ENCODE data around the gene B3GNT3. TPM values are rescaled to one million over a fixed set of nuclear protein-coding genes. Genes with fewer than 3 reads are reported as not detected.

Gene B3GNT3
- total RNA-seq, 1 donor from 2014 or later = not detected

GRCh38 chr19:17751103-17751911, 43.6 kb upstream of the B3GNT3 start, which contains the start of gene FCHO1:
Gene FCHO1, plus strand, starts transcription at chr19:17751477. Its CDS starts 3,688 bp downstream, at chr19:17755165.
- Mint-ChIP-seq H3K9me3 (no peaks in the 10 kb centered on the region), H3K4me1 (peaks cover 38% of the 10 kb centered on the region), H3K27ac (ENCODE audit: unreplicated experiment) (no peak within 1 kb of the TSS), H3K4me3 (peak within 1 kb of the TSS; percentile 8), H3K27me3 (ENCODE audit: low read depth) (no peaks in the 10 kb centered on the region), H3K36me3 (ENCODE audit: low read depth) (no peaks in the 10 kb centered on the region)
- no peak for DNase-seq (ENCODE audit: low read depth, low spot score)
- TF ChIP-seq CTCF (conservative IDR thresholded peaks at IDR 0.05) = no peak

- no peak overlapping the region for H3K27ac Mint-ChIP-seq (ENCODE audit: unreplicated experiment)
- peaks cover 38% of the 10 kb centered on the region for H3K4me1 Mint-ChIP-seq
- no peaks in the 10 kb centered on the region for H3K36me3 Mint-ChIP-seq (ENCODE audit: low read depth)
- H3K4me3 Mint-ChIP-seq = peak overlapping the region; percentile 8
- H3K27me3 Mint-ChIP-seq (ENCODE audit: low read depth) = no peaks in the 10 kb centered on the region
- TF ChIP-seq CTCF (conservative IDR thresholded peaks at IDR 0.05) = no peak
- DNase-seq (ENCODE audit: low read depth, low spot score) = no peak
- no peaks in the 10 kb centered on the region for H3K9me3 Mint-ChIP-seq
Observed at GRCh38 chr19:17751912-17752273, 43.0 kb upstream of the B3GNT3 start.

- H3K27ac Mint-ChIP-seq (ENCODE audit: unreplicated experiment) = no peak overlapping the region
- no peaks in the 10 kb centered on the region for H3K36me3 Mint-ChIP-seq (ENCODE audit: low read depth)
- TF ChIP-seq CTCF (conservative IDR thresholded peaks at IDR 0.05) = no peak
- DNase-seq (ENCODE audit: low read depth, low spot score) = no peak
- H3K9me3 Mint-ChIP-seq = no peaks in the 10 kb centered on the region
- peaks cover 34% of the 10 kb centered on the region for H3K4me1 Mint-ChIP-seq
- H3K4me3 Mint-ChIP-seq = no peak overlapping the region
- no peaks in the 10 kb centered on the region for H3K27me3 Mint-ChIP-seq (ENCODE audit: low read depth)
Observed at GRCh38 chr19:17752865-17753639, 41.9 kb upstream of the B3GNT3 start.

- H3K27ac Mint-ChIP-seq (ENCODE audit: unreplicated experiment) = no peak overlapping the region
- DNase-seq (ENCODE audit: low read depth, low spot score) = peak; percentile 50
- TF ChIP-seq CTCF (conservative IDR thresholded peaks at IDR 0.05) = no peak
- peaks cover 34% of the 10 kb centered on the region for H3K4me1 Mint-ChIP-seq
- no peaks in the 10 kb centered on the region for H3K9me3 Mint-ChIP-seq
- H3K36me3 Mint-ChIP-seq (ENCODE audit: low read depth) = no peaks in the 10 kb centered on the region
- H3K27me3 Mint-ChIP-seq (ENCODE audit: low read depth) = no peaks in the 10 kb centered on the region
- peak overlapping the region; percentile 54 for H3K4me3 Mint-ChIP-seq
Observed at GRCh38 chr19:17753976-17754375, 41.0 kb upstream of the B3GNT3 start.

- Mint-ChIP-seq H3K4me3 (peak overlapping the region; percentile 34), H3K27ac (ENCODE audit: unreplicated experiment) (peak overlapping the region; percentile 97), H3K4me1 (peaks cover 31% of the 10 kb centered on the region), H3K9me3 (no peaks in the 10 kb centered on the region), H3K27me3 (ENCODE audit: low read depth) (no peaks in the 10 kb centered on the region), H3K36me3 (ENCODE audit: low read depth) (no peaks in the 10 kb centered on the region)
- no peak for DNase-seq (ENCODE audit: low read depth, low spot score)
- no peak for TF ChIP-seq CTCF (conservative IDR thresholded peaks at IDR 0.05)
Observed at GRCh38 chr19:17754634-17755442, 40.1 kb upstream of the B3GNT3 start.
